Osteoblast (primary cell): Measurements from ENCODE around the gene MPIG6B. TPM values are rescaled to one million over a fixed set of nuclear protein-coding genes. Genes with fewer than 3 reads are reported as not detected.

Experiments used
- DNase-seq: peaks from one replicate; pipeline ENCODE4 v3.0.0; 2011; ENCODE audit warnings: low spot score, mixed read lengths; ENCODE audit not compliant: insufficient read length; ENCODE audit errors: missing footprints
- H2AFZ ChIP-seq: 2 replicates; pipeline ENCODE4 v1.6.0; 2011; ENCODE audit warnings: mild to moderate bottlenecking, low read length
- H3K27ac ChIP-seq: 2 replicates; pipeline ENCODE4 v1.5.1; 2011; ENCODE audit warnings: mild to moderate bottlenecking, low read depth, low read length, moderate library complexity
- H3K27me3 ChIP-seq: 2 replicates; pipeline ENCODE4 v1.6.0; 2012; ENCODE audit warnings: mild to moderate bottlenecking, control low read depth, inconsistent platforms, low read length, moderate library complexity; ENCODE audit not compliant: insufficient read depth
- H3K36me3 ChIP-seq: 2 replicates; pipeline ENCODE4 v1.5.1; 2011; ENCODE audit warnings: mild to moderate bottlenecking, low read length, control low read depth, moderate library complexity; ENCODE audit not compliant: insufficient read depth
- H3K4me1 ChIP-seq: 2 replicates; pipeline ENCODE4 v1.5.1; 2011; ENCODE audit warnings: mild to moderate bottlenecking, low read length, control low read depth, moderate library complexity; ENCODE audit not compliant: insufficient read depth
- H3K4me2 ChIP-seq: 2 replicates; pipeline ENCODE4 v1.6.0; 2011; ENCODE audit warnings: mild to moderate bottlenecking, low read length; ENCODE audit not compliant: insufficient read depth
- H3K4me3 ChIP-seq: fragments of 200-600 bp; sonication (generic); 3 replicates; pipeline ENCODE4 v1.5.1; 2012; ENCODE audit warnings: mild to moderate bottlenecking, low read length, inconsistent platforms; ENCODE audit not compliant: insufficient read depth
- H3K79me2 ChIP-seq: 2 replicates; pipeline ENCODE4 v1.6.0; 2012; ENCODE audit warnings: mild to moderate bottlenecking, low read length, control low read depth, inconsistent platforms; ENCODE audit not compliant: insufficient read depth
- H3K9me3 ChIP-seq: 2 replicates; pipeline ENCODE4 v1.5.1; 2011; ENCODE audit warnings: low read depth, low read length, control low read depth
- H4K20me1 ChIP-seq: 2 replicates; pipeline ENCODE4 v1.6.0; 2012; ENCODE audit warnings: mild to moderate bottlenecking, low read length, control low read depth; ENCODE audit not compliant: insufficient read depth
- CTCF ChIP-seq: IDR thresholded peaks from 2 replicates; pipeline ENCODE4 v1.5.1; 2011; ENCODE audit warnings: mild to moderate bottlenecking, low read depth, low read length, moderate library complexity; ENCODE audit errors: extremely low read depth
- total RNA-seq: library from RNA; depleted of rRNA; stranded (reverse); fragments of >200 nt; gene quantifications from 2 replicates; pipeline ENCODE4 v1.2.3, GENCODE V29; 2012

Gene MPIG6B
- total RNA-seq, 1 donor: not detected

GRCh38 chr6:31680226-31681134, 42.7 kb upstream of the MPIG6B start, which contains the start of gene LY6G5C:
Gene LY6G5C (minus strand): TSS chr6:31681067. CDS start chr6:31680373, 694 bp downstream.
- H3K27me3 ChIP-seq: no peaks in the 10 kb centered on the region
- TF ChIP-seq CTCF: peak; percentile 79
- no peaks in the 10 kb centered on the region for H3K36me3 ChIP-seq
- peak within 1 kb of the TSS; percentile 76 for H2AFZ ChIP-seq
- peak within 1 kb of the TSS; percentile 47 for H3K27ac ChIP-seq
- no peaks in the 10 kb centered on the region for H3K79me2 ChIP-seq
- DNase-seq: peak; percentile 97
- peak within 1 kb of the TSS; percentile 71 for H3K4me3 ChIP-seq
- H3K4me1 ChIP-seq: peaks cover 15% of the 10 kb centered on the region
- no peaks in the 10 kb centered on the region for H3K9me3 ChIP-seq
- H4K20me1 ChIP-seq: no peaks in the 10 kb centered on the region
- peak within 1 kb of the TSS; percentile 94 for H3K4me2 ChIP-seq

- Histone ChIP-seq H3K4me1 (peaks cover 15% of the 10 kb centered on the region), H4K20me1 (no peaks in the 10 kb centered on the region), H3K36me3 (peaks cover 4% of the 10 kb centered on the region), H3K4me2 (peak overlapping the region; percentile 94), H3K79me2 (no peaks in the 10 kb centered on the region), H3K27ac (peak overlapping the region; percentile 47), H3K27me3 (no peaks in the 10 kb centered on the region), H3K9me3 (no peaks in the 10 kb centered on the region), H3K4me3 (peak overlapping the region; percentile 71), H2AFZ (peak overlapping the region; percentile 76)
- no peak for TF ChIP-seq CTCF
- peak; percentile 94 for DNase-seq
These were observed 42.0 kb upstream of the MPIG6B start for GRCh38 chr6:31681135-31681671.

- Histone ChIP-seq H4K20me1 (no peaks in the 10 kb centered on the region), H3K27me3 (no peaks in the 10 kb centered on the region), H3K4me1 (peaks cover 15% of the 10 kb centered on the region), H2AFZ (no peak overlapping the region), H3K9me3 (no peaks in the 10 kb centered on the region), H3K4me3 (no peak overlapping the region), H3K79me2 (no peaks in the 10 kb centered on the region), H3K27ac (no peak overlapping the region), H3K4me2 (no peak overlapping the region), H3K36me3 (peaks cover 26% of the 10 kb centered on the region)
- TF ChIP-seq CTCF: no peak
- DNase-seq: no peak
These were observed 39.6 kb upstream of the MPIG6B start for GRCh38 chr6:31683591-31683990.

- H3K4me3 ChIP-seq: no peak overlapping the region
- H2AFZ ChIP-seq: no peak overlapping the region
- no peaks in the 10 kb centered on the region for H3K9me3 ChIP-seq
- no peak overlapping the region for H3K4me2 ChIP-seq
- H3K36me3 ChIP-seq: peaks cover 53% of the 10 kb centered on the region
- no peak for TF ChIP-seq CTCF
- peaks cover 5% of the 10 kb centered on the region for H4K20me1 ChIP-seq
- DNase-seq: no peak
- no peaks in the 10 kb centered on the region for H3K27me3 ChIP-seq
- H3K27ac ChIP-seq: no peak overlapping the region
- no peaks in the 10 kb centered on the region for H3K79me2 ChIP-seq
- peaks cover 2% of the 10 kb centered on the region for H3K4me1 ChIP-seq
These were observed 36.7 kb upstream of the MPIG6B start for GRCh38 chr6:31686483-31686882.
